HepG2 (cell line): ENCODE measurements around the gene PIGZ. TPM values are rescaled to one million over a fixed set of nuclear protein-coding genes. Genes with fewer than 3 reads are reported as not detected.
A peak's percentile ranks its signal among the peaks of the same experiment; 100 is the strongest.

Experiments used
- ATAC-seq: fragments of 200-7000 bp; cut with Tn5 transposase; 3 replicates; pipeline ENCODE4 v1.9.1; 2020; ENCODE audit warnings: mild to moderate bottlenecking, moderate library complexity
- BruUV-seq: library from RNA; stranded (reverse); fragments of 400-500 nt; replicated peaks from 2 replicates; lab custom pipeline; 2021; lab: Mats Ljungman, UMichigan
- CTCF ChIA-PET: fragments of 300-600 bp; formaldehyde crosslinking; extraction: SDS; loops from one replicate; lab custom pipeline; 2021; ENCODE audit warnings: low total read pairs, inconsistent platforms, low intra/inter-chr PET ratio; lab: Yijun Ruan, JAX
- POLR2A ChIA-PET: fragments of 350-600 bp; sonication (Branson Sonifier 250); formaldehyde crosslinking; loops from one replicate; lab custom pipeline; 2020; ENCODE audit warnings: antibody characterized with exemption, inconsistent platforms; lab: Yijun Ruan, JAX
- DNase-seq: peaks from one replicate; pipeline ENCODE4 v3.0.0-alpha.2; 2015; ENCODE audit warnings: low spot score
- FAIRE-seq: peaks from 3 replicates; lab custom pipeline; 2011; peaks lifted over from hg19 to GRCh38; lab: Jason Lieb, UNC
- H2AFZ ChIP-seq: one replicate; pipeline ENCODE4 v1.6.1; 2011; ENCODE audit warnings: low read length, inconsistent platforms
- H3K27ac ChIP-seq: fragments of 300-600 bp; 3 replicates; pipeline ENCODE4 v1.8.0; 2011; ENCODE audit warnings: mixed run types, mild to moderate bottlenecking, mixed read lengths, low read length, inconsistent platforms; ENCODE audit not compliant: insufficient read depth; ENCODE audit errors: extremely low read length
- H3K27me3 ChIP-seq, 2 experiments: fragments of 200-600 bp in 1 of 2; 2 replicates in 1 of 2; 3 replicates in 1 of 2; pipeline versions ENCODE4 v1.6.0 to v1.8.0; 2011; ENCODE audit warnings: low read length in 2 of 2, mild to moderate bottlenecking in 2 of 2, moderate library complexity in 2 of 2, inconsistent platforms in 1 of 2; ENCODE audit not compliant: insufficient read depth in 2 of 2, control insufficient read depth in 1 of 2
- H3K36me3 ChIP-seq, 2 experiments: fragments of 200-600 bp in 1 of 2; replicated peaks in 1 of 2; 2 replicates in 1 of 2; 3 replicates in 1 of 2; pipeline versions ENCODE4 v1.5.1 to v1.8.0; 2011; ENCODE audit warnings: low read length in 2 of 2, inconsistent platforms in 1 of 2; ENCODE audit not compliant: insufficient read depth in 2 of 2, control insufficient read depth in 1 of 2
- H3K4me1 ChIP-seq: 2 replicates; pipeline ENCODE4 v1.5.1; 2012; ENCODE audit warnings: low read length, inconsistent platforms; ENCODE audit not compliant: insufficient read depth
- H3K4me2 ChIP-seq: 2 replicates; pipeline ENCODE4 v1.6.0; 2011; ENCODE audit warnings: low read depth, low read length, inconsistent platforms
- H3K4me3 ChIP-seq, 3 experiments: fragments of 200-600 bp in 1 of 3; sonication (generic), shearing (Covaris generic) in 1 of 3; replicated peaks in 1 of 3; 2 replicates each; pipeline ENCODE4 v1.5.1; 2011 to 2016; ENCODE audit warnings: low read length in 3 of 3, inconsistent platforms in 2 of 3, low read depth in 2 of 3, mild to moderate bottlenecking in 2 of 3, control low read depth in 1 of 3, mixed read lengths in 1 of 3; ENCODE audit not compliant: insufficient read depth in 1 of 3
- H3K79me2 ChIP-seq: one replicate; pipeline ENCODE4 v1.6.1; 2011; ENCODE audit warnings: low read length, inconsistent platforms; ENCODE audit not compliant: insufficient read depth
- H3K9ac ChIP-seq: 2 replicates; pipeline ENCODE4 v1.6.0; 2011; ENCODE audit warnings: mild to moderate bottlenecking, low read depth, low read length, inconsistent platforms; ENCODE audit not compliant: insufficient read depth
- H3K9me3 ChIP-seq: 2 replicates; pipeline ENCODE4 v1.5.1; 2012; ENCODE audit warnings: mild to moderate bottlenecking, low read length
- H4K20me1 ChIP-seq: 2 replicates; pipeline ENCODE4 v1.6.0; 2011; ENCODE audit warnings: inconsistent platforms, mild to moderate bottlenecking, low read length, moderate library complexity; ENCODE audit not compliant: insufficient read depth
- HES4 ChIP-seq: sonication (generic); formaldehyde crosslinking; IDR thresholded peaks from 2 replicates; pipeline ENCODE4 v1.9.0; 2021; ENCODE audit warnings: mild to moderate bottlenecking, missing genetic modification reagents, borderline replicate concordance
- KLF12 ChIP-seq: sonication (generic); formaldehyde crosslinking; IDR thresholded peaks from 2 replicates; pipeline ENCODE4 v1.4.0; 2020; ENCODE audit warnings: missing genetic modification reagents, borderline replicate concordance
- MYPOP ChIP-seq: sonication (generic); formaldehyde crosslinking; IDR thresholded peaks from 2 replicates; pipeline ENCODE4 v1.8.1; 2023; ENCODE audit warnings: mild to moderate bottlenecking, moderate library complexity, missing genetic modification reagents
- TEAD3 ChIP-seq: optimal IDR thresholded peaks from 2 replicates; pipeline ENCODE3; 2016; ENCODE audit warnings: borderline replicate concordance
- ZBTB33 ChIP-seq: sonication (generic); formaldehyde crosslinking; IDR thresholded peaks from 2 replicates; pipeline ENCODE4 v1.4.0; 2020; ENCODE audit warnings: missing genetic modification reagents
- ZBTB38 ChIP-seq: sonication (generic); formaldehyde crosslinking; IDR thresholded peaks from 2 replicates; pipeline ENCODE4 v1.5.1; 2020; ENCODE audit warnings: mild to moderate bottlenecking, missing genetic modification reagents
- ZFP36L1 ChIP-seq: sonication (generic); formaldehyde crosslinking; IDR thresholded peaks from 2 replicates; pipeline ENCODE4 v1.8.0; 2022; ENCODE audit warnings: mild to moderate bottlenecking, missing genetic modification reagents, moderate library complexity
- ZNF430 ChIP-seq: sonication (generic); formaldehyde crosslinking; IDR thresholded peaks from 2 replicates; pipeline ENCODE4 v1.9.0; 2021; ENCODE audit warnings: mild to moderate bottlenecking, missing genetic modification reagents
- ZNF446 ChIP-seq: sonication (generic); formaldehyde crosslinking; IDR thresholded peaks from 2 replicates; pipeline ENCODE4 v1.5.0; 2020; ENCODE audit warnings: mild to moderate bottlenecking, missing genetic modification reagents
- ZNF574 ChIP-seq: sonication (generic); formaldehyde crosslinking; IDR thresholded peaks from 2 replicates; pipeline ENCODE4 v1.4.0; 2020; ENCODE audit warnings: missing genetic modification reagents
- ZNF619 ChIP-seq: sonication (generic); formaldehyde crosslinking; IDR thresholded peaks from 2 replicates; pipeline ENCODE4 v1.4.0; 2020; ENCODE audit warnings: mild to moderate bottlenecking, missing genetic modification reagents
- ZNF639 ChIP-seq: conservative IDR thresholded peaks from 2 replicates; pipeline ENCODE4 v1.6.1; 2018; ENCODE audit warnings: missing genetic modification reagents
- ZNF816 ChIP-seq: sonication (generic); formaldehyde crosslinking; IDR thresholded peaks from 2 replicates; pipeline ENCODE4 v1.8.0; 2022; ENCODE audit warnings: missing genetic modification reagents, mild to moderate bottlenecking, borderline replicate concordance
- WGBS: methylation state at CpG from one replicate; pipeline ENCODE4 v1.1.6; 2017; ENCODE audit warnings: low lambda C conversion rate; 5-methylcytosine and 5-hydroxymethylcytosine counted together
- in situ Hi-C: cut with HindIII; loops from 2 replicates; pipeline ENCODE4 v1.10.0; 2017; ENCODE audit warnings: low pct_unique_long_range_greater_than_20kb; ENCODE audit not compliant: extremely low pct_ligation_motif_present
- intact Hi-C: fragments of 100-400 bp; cut with micrococcal nuclease; formaldehyde crosslinking; loops from one replicate; pipeline ENCODE4 v1.10.0; 2022; ENCODE audit not compliant: unreplicated experiment
- polyA plus RNA-seq, 8 experiments: library from polyadenylated mRNA; depleted of rRNA in 3 of 8; stranded (reverse) in 7 of 8; unstranded in 1 of 8; fragments of >200 nt; fragmentation: Illumina TruSeq in 4 of 8; extraction: Trizol in 4 of 8; gene quantifications; 2 replicates each; pipeline versions ENCODE4 v1.2.1 to v1.2.3, GENCODE V29; 2011 to 2016; ENCODE audit warnings: low read depth in 4 of 8, missing spikeins in 1 of 8, mixed read lengths in 1 of 8; ENCODE audit not compliant: insufficient read depth in 1 of 8
- total RNA-seq, 5 experiments: library from RNA; depleted of rRNA; stranded (reverse); fragments of >200 nt; fragmentation: Illumina TruSeq; extraction: Trizol; gene quantifications; 2 replicates each; pipeline ENCODE4 v1.2.3, GENCODE V29; 2016; ENCODE audit warnings: low read depth in 1 of 5

Gene PIGZ
- total and polyA plus RNA-seq, 2 of the 13 experiments (the other 11 are each of a cell fraction or from before 2014, with no cell fraction given): 4.7 to 60.5 TPM

GRCh38 chr3:196969134-196969659, 564 bp upstream of the PIGZ start (continued):
- no peak for TF ChIP-seq ZNF619

- H3K9me3 ChIP-seq: no peaks in the 10 kb centered on the region
- 75% methylated on average over 21 of the region's 35 CpGs for WGBS
- peaks cover 76% of the 10 kb centered on the region for H3K4me1 ChIP-seq
- H4K20me1 ChIP-seq: no peaks in the 10 kb centered on the region
- DNase-seq: no peak
- H3K27ac ChIP-seq: peak overlapping the region; percentile 63
- no peaks in the 10 kb centered on the region for H3K27me3 ChIP-seq
- H3K36me3 ChIP-seq: peaks cover 6 to 25% of the 10 kb centered on the region in 2 experiments
- peak overlapping the region; percentile 89 for H3K9ac ChIP-seq
- intact Hi-C loops: no loop called here
- H3K4me2 ChIP-seq: peak overlapping the region; percentile 85
- ChIA-PET CTCF (interaction anchor here (0.7 kb wide), 1 partner anchor 102 kb away, joined by 3 read pairs; no protein-coding TSS in a partner anchor), POLR2A (interaction anchor here (0.8 kb wide), 1 partner anchor 26 kb away, joined by 3 read pairs; the partner anchor contains the start of gene NCBP2)
- BruUV-seq: TSS peak; percentile 39
- no peak for ATAC-seq
- in situ Hi-C loops: no loop called here
- H3K4me3 ChIP-seq: peak overlapping the region; percentile 61 to 82 (median 78)
- no peak overlapping the region for H2AFZ ChIP-seq
- peaks cover 43% of the 10 kb centered on the region for H3K79me2 ChIP-seq
- FAIRE-seq: no peak
- TF ChIP-seq ZNF574 (CRISPR knock-in tag) (0 out of 2 replicates have a peak, but pooled peaks have one; percentile 12), ZNF446 (CRISPR knock-in tag) (peak; percentile 57; the same call in 1 of the 2 replicates), MYPOP (0 out of 2 replicates have a peak, but pooled peaks have one; percentile 18), ZNF430 (0 out of 2 replicates have a peak, but pooled peaks have one; percentile 5), TEAD3 (CRISPR knock-in tag) (peak; percentile 18), ZNF816 (CRISPR knock-in tag) (peak; percentile 44), ZFP36L1 (CRISPR knock-in tag) (peak; percentile 35; the same call in 1 of the 2 replicates), ZBTB38 (CRISPR knock-in tag) (peak; percentile 98), ZBTB33 (CRISPR knock-in tag) (peak; percentile 69), KLF12 (CRISPR knock-in tag) (no peak), ZNF639 (no peak), HES4 (CRISPR knock-in tag) (0 out of 2 replicates have a peak, but pooled peaks have one; percentile 64)
Observed at GRCh38 chr3:196967412-196968232, 1.0 kb downstream of the PIGZ start.
